ENCODE data around the gene TAX1BP3.
A peak's percentile ranks its signal among the peaks of the same experiment; 100 is the strongest.

The TAX1BP3 gene

GRCh38 chr17:3656353-3656752 is 12.0 kb downstream of the TAX1BP3 start:
- Histone ChIP-seq H3K4me3 (ENCODE audit: low read depth, low read length) (no peak overlapping the region), H3K4me1 (ENCODE audit: control insufficient read depth, insufficient read depth, low read length) (no peaks in the 10 kb centered on the region), H3K36me3 (ENCODE audit: control insufficient read depth, insufficient read depth, low read length) (no peaks in the 10 kb centered on the region)

GRCh38 chr17:3655766-3656165 is 12.6 kb downstream of the TAX1BP3 start:
- Histone ChIP-seq H3K9me3 (ENCODE audit: control insufficient read depth, insufficient read depth, low read length) (no peaks in the 10 kb centered on the region), H3K4me3 (ENCODE audit: low read depth, low read length) (no peak overlapping the region), H3K36me3 (ENCODE audit: control insufficient read depth, insufficient read depth, low read length) (no peaks in the 10 kb centered on the region), H3K4me1 (ENCODE audit: control insufficient read depth, insufficient read depth, low read length) (no peaks in the 10 kb centered on the region), H3K27me3 (ENCODE audit: control insufficient read depth, insufficient read depth, low read length) (no peaks in the 10 kb centered on the region), H3K9ac (ENCODE audit: low read depth, low read length) (no peak overlapping the region)

More at GRCh38 chr17:3656353-3656752, 12.0 kb downstream of the TAX1BP3 start:
- Histone ChIP-seq H3K27me3 (ENCODE audit: control insufficient read depth, insufficient read depth, low read length) (no peaks in the 10 kb centered on the region), H3K9ac (ENCODE audit: low read depth, low read length) (no peak overlapping the region), H3K9me3 (ENCODE audit: control insufficient read depth, insufficient read depth, low read length) (no peaks in the 10 kb centered on the region)

GRCh38 chr17:3647769-3648555 is 20.4 kb downstream of the TAX1BP3 start:
- H3K36me3 ChIP-seq (ENCODE audit: control insufficient read depth, insufficient read depth, low read length): peaks cover 8% of the 10 kb centered on the region
- no peaks in the 10 kb centered on the region for H3K27me3 ChIP-seq (ENCODE audit: control insufficient read depth, insufficient read depth, low read length)
- H3K4me3 ChIP-seq (ENCODE audit: low read depth, low read length): no peak overlapping the region
- H3K9ac ChIP-seq (ENCODE audit: low read depth, low read length): no peak overlapping the region
- no peaks in the 10 kb centered on the region for H3K9me3 ChIP-seq (ENCODE audit: control insufficient read depth, insufficient read depth, low read length)
- H3K4me1 ChIP-seq (ENCODE audit: control insufficient read depth, insufficient read depth, low read length): no peaks in the 10 kb centered on the region

- no peaks in the 10 kb centered on the region for H3K4me1 ChIP-seq (ENCODE audit: control insufficient read depth, insufficient read depth, low read length)
- no peak overlapping the region for H3K9ac ChIP-seq (ENCODE audit: low read depth, low read length)
Observed at GRCh38 chr17:3647251-3647650, 21.1 kb downstream of the TAX1BP3 start.

GRCh38 chr17:3645310-3645709 is 23.1 kb downstream of the TAX1BP3 start:
- H3K9ac ChIP-seq (ENCODE audit: low read depth, low read length): no peak overlapping the region
- no peaks in the 10 kb centered on the region for H3K9me3 ChIP-seq (ENCODE audit: control insufficient read depth, insufficient read depth, low read length)
- peaks cover 2% of the 10 kb centered on the region for H3K4me1 ChIP-seq (ENCODE audit: control insufficient read depth, insufficient read depth, low read length)
- no peak overlapping the region for H3K4me3 ChIP-seq (ENCODE audit: low read depth, low read length)
- peaks cover 12% of the 10 kb centered on the region for H3K36me3 ChIP-seq (ENCODE audit: control insufficient read depth, insufficient read depth, low read length)
- no peaks in the 10 kb centered on the region for H3K27me3 ChIP-seq (ENCODE audit: control insufficient read depth, insufficient read depth, low read length)

More at GRCh38 chr17:3647251-3647650, 21.1 kb downstream of the TAX1BP3 start:
- Histone ChIP-seq H3K36me3 (ENCODE audit: control insufficient read depth, insufficient read depth, low read length) (peaks cover 8% of the 10 kb centered on the region), H3K9me3 (ENCODE audit: control insufficient read depth, insufficient read depth, low read length) (no peaks in the 10 kb centered on the region), H3K27me3 (ENCODE audit: control insufficient read depth, insufficient read depth, low read length) (no peaks in the 10 kb centered on the region), H3K4me3 (ENCODE audit: low read depth, low read length) (no peak overlapping the region)

GRCh38 chr17:3643889-3644349 is 24.5 kb downstream of the TAX1BP3 start:
- H3K27me3 ChIP-seq (ENCODE audit: control insufficient read depth, insufficient read depth, low read length): no peaks in the 10 kb centered on the region
- H3K36me3 ChIP-seq (ENCODE audit: control insufficient read depth, insufficient read depth, low read length): peaks cover 15% of the 10 kb centered on the region
- H3K4me3 ChIP-seq (ENCODE audit: low read depth, low read length): no peak overlapping the region
- H3K4me1 ChIP-seq (ENCODE audit: control insufficient read depth, insufficient read depth, low read length): peaks cover 2% of the 10 kb centered on the region
- H3K9ac ChIP-seq (ENCODE audit: low read depth, low read length): no peak overlapping the region
- no peaks in the 10 kb centered on the region for H3K9me3 ChIP-seq (ENCODE audit: control insufficient read depth, insufficient read depth, low read length)

GRCh38 chr17:3641717-3642486 is 26.5 kb downstream of the TAX1BP3 start:
- H3K9ac ChIP-seq (ENCODE audit: low read depth, low read length): no peak overlapping the region
- peaks cover 2% of the 10 kb centered on the region for H3K4me1 ChIP-seq (ENCODE audit: control insufficient read depth, insufficient read depth, low read length)
- H3K4me3 ChIP-seq (ENCODE audit: low read depth, low read length): no peak overlapping the region
- H3K36me3 ChIP-seq (ENCODE audit: control insufficient read depth, insufficient read depth, low read length): peaks cover 13% of the 10 kb centered on the region
- no peaks in the 10 kb centered on the region for H3K9me3 ChIP-seq (ENCODE audit: control insufficient read depth, insufficient read depth, low read length)
- no peaks in the 10 kb centered on the region for H3K27me3 ChIP-seq (ENCODE audit: control insufficient read depth, insufficient read depth, low read length)

- H3K36me3 ChIP-seq (ENCODE audit: control insufficient read depth, insufficient read depth, low read length): peaks cover 13% of the 10 kb centered on the region
- H3K4me3 ChIP-seq (ENCODE audit: low read depth, low read length): no peak overlapping the region
- no peaks in the 10 kb centered on the region for H3K9me3 ChIP-seq (ENCODE audit: control insufficient read depth, insufficient read depth, low read length)
- H3K27me3 ChIP-seq (ENCODE audit: control insufficient read depth, insufficient read depth, low read length): no peaks in the 10 kb centered on the region
- peaks cover 2% of the 10 kb centered on the region for H3K4me1 ChIP-seq (ENCODE audit: control insufficient read depth, insufficient read depth, low read length)
- peak overlapping the region; percentile 24 for H3K9ac ChIP-seq (ENCODE audit: low read depth, low read length)
Observed at GRCh38 chr17:3641014-3641413, 27.4 kb downstream of the TAX1BP3 start.

GRCh38 chr17:3639981-3640596 is 28.3 kb downstream of the TAX1BP3 start:
- H3K27me3 ChIP-seq (ENCODE audit: control insufficient read depth, insufficient read depth, low read length): no peaks in the 10 kb centered on the region
- no peaks in the 10 kb centered on the region for H3K9me3 ChIP-seq (ENCODE audit: control insufficient read depth, insufficient read depth, low read length)
- H3K9ac ChIP-seq (ENCODE audit: low read depth, low read length): no peak overlapping the region
- H3K36me3 ChIP-seq (ENCODE audit: control insufficient read depth, insufficient read depth, low read length): peaks cover 16% of the 10 kb centered on the region
- no peak overlapping the region for H3K4me3 ChIP-seq (ENCODE audit: low read depth, low read length)
- H3K4me1 ChIP-seq (ENCODE audit: control insufficient read depth, insufficient read depth, low read length): peaks cover 4% of the 10 kb centered on the region

- Histone ChIP-seq H3K27me3 (ENCODE audit: control insufficient read depth, insufficient read depth, low read length) (no peaks in the 10 kb centered on the region), H3K36me3 (ENCODE audit: control insufficient read depth, insufficient read depth, low read length) (peaks cover 17% of the 10 kb centered on the region), H3K9ac (ENCODE audit: low read depth, low read length) (peak overlapping the region; percentile 97), H3K9me3 (ENCODE audit: control insufficient read depth, insufficient read depth, low read length) (no peaks in the 10 kb centered on the region), H3K4me1 (ENCODE audit: control insufficient read depth, insufficient read depth, low read length) (peaks cover 4% of the 10 kb centered on the region), H3K4me3 (ENCODE audit: low read depth, low read length) (peak overlapping the region; percentile 89)
Observed at GRCh38 chr17:3636908-3637373, 31.4 kb downstream of the TAX1BP3 start.

GRCh38 chr17:3636154-3636907 is 32.0 kb downstream of the TAX1BP3 start, which contains the start of the genes CTNS and SHPK:
Gene CTNS (plus strand): TSS chr17:3636760. CDS start chr17:3640207, 3,447 bp downstream.
Gene SHPK (minus strand): TSS chr17:3636250. CDS start chr17:3636219, 31 bp downstream.
- peaks cover 4% of the 10 kb centered on the region for H3K4me1 ChIP-seq (ENCODE audit: control insufficient read depth, insufficient read depth, low read length)

More at GRCh38 chr17:3636154-3636907, 32.0 kb downstream of the TAX1BP3 start, which contains the start of the genes CTNS and SHPK:
- H3K27me3 ChIP-seq (ENCODE audit: control insufficient read depth, insufficient read depth, low read length): no peaks in the 10 kb centered on the region
- H3K9ac ChIP-seq (ENCODE audit: low read depth, low read length): peak within 1 kb of the TSS; percentile 97
- no peaks in the 10 kb centered on the region for H3K9me3 ChIP-seq (ENCODE audit: control insufficient read depth, insufficient read depth, low read length)
- H3K36me3 ChIP-seq (ENCODE audit: control insufficient read depth, insufficient read depth, low read length): peaks cover 17% of the 10 kb centered on the region
- peak within 1 kb of the TSS; percentile 89 for H3K4me3 ChIP-seq (ENCODE audit: low read depth, low read length)
